ENCODE measurements around the gene NPY2R.

NPY2R gene

DNA sequence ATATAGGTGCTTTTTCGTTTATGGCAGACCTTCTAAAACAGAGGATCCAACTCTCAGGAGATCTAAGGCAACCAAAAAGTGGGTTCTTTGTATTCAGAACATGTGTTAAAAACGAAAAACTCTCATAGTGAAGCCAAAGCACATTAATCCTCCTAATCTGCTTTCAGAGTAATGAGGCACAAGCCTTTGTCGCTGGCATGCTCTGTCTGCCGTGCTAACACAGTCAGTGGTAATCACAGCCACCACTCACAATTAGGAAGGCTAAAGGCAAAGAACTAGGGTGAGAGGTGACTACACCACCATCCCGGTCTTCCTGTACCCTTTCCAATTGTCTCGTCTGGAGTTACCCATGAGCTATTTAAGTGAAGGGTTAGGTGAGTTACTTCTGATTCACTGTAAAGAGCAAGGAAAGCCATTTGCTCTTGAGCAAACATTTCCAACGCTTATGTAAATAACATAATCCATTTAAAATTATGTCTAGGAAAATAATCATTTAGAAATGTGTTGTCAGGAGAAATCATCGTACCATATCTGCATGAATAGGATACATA, 40.7 kb downstream of the NPY2R start:
- no peak for DNase-seq

DNA sequence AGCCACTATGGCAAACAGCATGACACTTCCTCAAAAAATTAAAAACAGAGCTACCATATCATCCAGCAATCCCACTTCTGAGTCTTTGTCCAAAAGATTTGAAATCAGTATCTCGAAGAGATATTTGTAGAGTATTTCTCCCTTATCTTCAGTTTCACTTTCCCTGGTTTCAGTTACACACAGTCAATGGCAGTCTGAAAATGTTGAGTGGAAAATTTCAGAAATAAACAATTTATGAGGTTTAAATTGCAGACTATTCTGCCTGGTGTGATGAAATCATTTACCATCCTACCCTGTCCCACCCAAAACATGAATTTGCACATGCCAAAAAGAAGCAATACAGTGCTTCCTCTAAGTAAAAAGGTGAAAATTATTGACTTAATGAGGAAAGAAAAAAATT, 43.9 kb downstream of the NPY2R start:
- no peak for DNase-seq

DNA sequence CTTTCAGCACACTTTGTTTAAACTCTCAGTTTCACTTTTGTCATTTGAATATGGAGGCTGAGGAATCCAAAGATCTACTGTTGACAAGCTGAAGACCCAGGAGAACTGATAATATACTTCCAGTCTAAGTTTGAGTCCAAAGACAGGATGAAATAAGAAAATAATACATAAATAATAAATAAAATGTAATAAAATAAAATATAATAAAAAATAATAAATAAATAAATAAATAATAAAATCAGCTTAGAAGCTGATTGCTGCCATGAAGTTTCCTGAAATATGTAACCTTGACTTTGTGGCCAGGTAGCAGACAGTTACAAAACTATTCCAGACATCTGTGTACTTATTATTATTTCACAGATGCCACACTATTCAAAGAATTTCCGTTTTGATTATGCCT, 55.0 kb downstream of the NPY2R start:
- DNase-seq, result no peak

DNA sequence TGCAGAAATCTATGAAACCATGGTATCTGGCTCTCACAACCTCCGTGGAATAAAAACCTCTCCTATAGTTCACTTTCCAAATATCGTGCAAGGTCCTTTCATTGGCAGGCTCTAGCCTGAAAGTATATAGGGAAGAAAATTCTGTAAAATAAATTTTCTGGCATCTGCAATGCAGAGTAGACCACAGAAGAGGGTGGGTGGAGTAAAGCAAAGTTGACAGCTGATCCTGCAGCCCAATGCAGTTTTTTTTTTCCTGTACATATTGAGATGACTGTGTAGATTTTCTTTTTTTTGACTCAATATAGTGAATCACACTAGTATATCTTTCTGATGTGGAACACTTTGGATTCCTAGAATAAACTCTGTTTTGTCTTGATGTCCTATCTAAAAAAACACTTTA, 56.7 kb downstream of the NPY2R start:
- DNase-seq, result no peak

Measured in SW 1271 (cell line).